Activated T-cell treated with anti-CD3 and anti-CD28 coated beads, Interleukin-2, amount 50 U/mL, for 72 hours (primary cell): ENCODE data around the gene TFRC. TPM values are rescaled to one million over a fixed set of nuclear protein-coding genes. Genes with fewer than 3 reads are reported as not detected.
"Not testable (repeated sequence)": the region's sequence is repeated elsewhere in the genome, so short reads cannot be mapped to it uniquely, and the experiment has no call there.

ENCODE experiments used
- ATAC-seq, 2 donors: fragments of 150-1000 bp; cut with Tn5 transposase; replicated peaks in 1 of 2; 2 replicates each; pipeline ENCODE4 v1.10.0; 2021; ENCODE audit warnings: moderate library complexity in 2 of 2, mild to moderate bottlenecking in 1 of 2
- DNase-seq, 2 donors: peaks; one replicate each; pipeline ENCODE4 v3.0.0; 2021 to 2022; ENCODE audit warnings: mixed read lengths in 1 of 2
- H3K27ac Mint-ChIP-seq: one replicate; pipeline ENCODE4 v1.8.0; 2022; ENCODE audit warnings: mild to moderate bottlenecking, moderate library complexity, mixed read lengths
- H3K27me3 Mint-ChIP-seq: one replicate; pipeline ENCODE4 v1.8.0; 2022; ENCODE audit warnings: low read depth, mixed read lengths
- H3K36me3 Mint-ChIP-seq, 2 donors: one replicate each; pipeline ENCODE4 v1.8.0; 2022; ENCODE audit warnings: mixed read lengths in 2 of 2, mild to moderate bottlenecking in 1 of 2; ENCODE audit not compliant: insufficient read depth in 2 of 2
- H3K4me1 Mint-ChIP-seq: one replicate; pipeline ENCODE4 v1.8.0; 2022; ENCODE audit warnings: low read depth, mixed read lengths
- H3K4me3 Mint-ChIP-seq, 2 donors: one replicate each; pipeline ENCODE4 v1.8.0; 2022; ENCODE audit warnings: mild to moderate bottlenecking in 2 of 2, mixed read lengths in 2 of 2, moderate library complexity in 2 of 2
- H3K9me3 Mint-ChIP-seq, 2 donors: one replicate each; pipeline ENCODE4 v1.8.0; 2022; ENCODE audit warnings: mixed read lengths in 2 of 2
- total RNA-seq, 2 donors: library from RNA; stranded (reverse); gene quantifications; one replicate each; pipeline ENCODE4 v1.2.3, GENCODE V29; 2022

TFRC gene
- total RNA-seq, 2 donors from 2014 or later, result 164 to 174 TPM

- H3K4me1 Mint-ChIP-seq, H3K9me3 Mint-ChIP-seq, H3K4me3 Mint-ChIP-seq, H3K27ac Mint-ChIP-seq, H3K36me3 Mint-ChIP-seq, H3K27me3 Mint-ChIP-seq, DNase-seq: not testable (repeated sequence)
- ATAC-seq, result peak in 1 of 2 donors; percentile 5
Observed at GRCh38 chr3:196019576-196019975, 62.3 kb downstream of the TFRC start.

- not testable (repeated sequence) for H3K27me3 Mint-ChIP-seq, H3K4me1 Mint-ChIP-seq, H3K4me3 Mint-ChIP-seq, DNase-seq, H3K27ac Mint-ChIP-seq, ATAC-seq, H3K36me3 Mint-ChIP-seq, H3K9me3 Mint-ChIP-seq
Observed at GRCh38 chr3:196018159-196018558, 63.7 kb downstream of the TFRC start.

- H3K9me3 Mint-ChIP-seq, result no peaks in the 10 kb centered on the region
- no peak overlapping the region for H3K4me3 Mint-ChIP-seq
- H3K27me3 Mint-ChIP-seq, result no peaks in the 10 kb centered on the region
- H3K4me1 Mint-ChIP-seq, result peaks cover 4% of the 10 kb centered on the region
- no peak overlapping the region for H3K27ac Mint-ChIP-seq
- ATAC-seq, result peak; percentile 54 to 58
- no peaks in the 10 kb centered on the region for H3K36me3 Mint-ChIP-seq
- no peak for DNase-seq
Observed at GRCh38 chr3:196016485-196016884, 65.4 kb downstream of the TFRC start.

GRCh38 chr3:196016059-196016458, 65.8 kb downstream of the TFRC start:
- Mint-ChIP-seq H3K4me3 (no peak overlapping the region), H3K4me1 (peaks cover 4% of the 10 kb centered on the region), H3K27ac (no peak overlapping the region), H3K9me3 (no peaks in the 10 kb centered on the region), H3K27me3 (no peaks in the 10 kb centered on the region), H3K36me3 (no peaks in the 10 kb centered on the region)
- ATAC-seq (no peak), DNase-seq (no peak)

- H3K4me1 Mint-ChIP-seq, result peaks cover 4% of the 10 kb centered on the region
- ATAC-seq (no peak), DNase-seq (no peak)
- H3K4me3 Mint-ChIP-seq, result no peak overlapping the region
- peaks cover 5% of the 10 kb centered on the region for H3K27me3 Mint-ChIP-seq
- no peaks in the 10 kb centered on the region for H3K36me3 Mint-ChIP-seq
- H3K27ac Mint-ChIP-seq, result no peak overlapping the region
- H3K9me3 Mint-ChIP-seq, result no peaks in the 10 kb centered on the region
Observed at GRCh38 chr3:196013587-196014487, 68.1 kb downstream of the TFRC start.

DNA sequence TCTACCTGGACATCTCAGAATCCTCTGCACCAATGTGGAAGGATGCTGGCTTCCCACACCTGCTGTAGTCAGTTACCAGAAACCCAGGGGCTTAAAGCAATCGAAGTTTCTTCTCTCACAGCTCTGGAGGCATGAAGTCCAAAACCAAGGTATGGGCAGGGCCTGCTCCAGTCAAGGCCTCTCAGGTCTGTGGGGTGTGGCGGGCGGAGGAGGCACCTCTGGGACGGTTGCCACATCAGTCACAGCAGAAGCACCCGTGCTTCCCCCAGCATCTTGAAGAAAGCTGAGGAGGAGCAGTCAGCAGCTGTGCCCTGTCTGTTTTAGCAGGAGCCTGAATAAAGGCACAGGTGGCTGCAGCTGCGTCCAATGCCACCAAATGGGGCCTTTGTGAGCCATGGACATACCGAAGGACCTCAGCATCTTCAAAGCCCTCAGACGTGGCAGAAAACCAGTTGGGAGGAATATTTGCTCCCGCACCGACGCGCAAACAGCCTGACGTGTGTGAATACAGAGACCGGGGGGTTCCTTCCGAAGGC, 68.9 kb downstream of the TFRC start:
- Mint-ChIP-seq H3K4me1 (peaks cover 4% of the 10 kb centered on the region), H3K27ac (no peak overlapping the region), H3K36me3 (no peaks in the 10 kb centered on the region), H3K9me3 (no peaks in the 10 kb centered on the region), H3K4me3 (no peak overlapping the region), H3K27me3 (peaks cover 6% of the 10 kb centered on the region)
- ATAC-seq (no peak), DNase-seq (no peak)

GRCh38 chr3:196012481-196012880, 69.4 kb downstream of the TFRC start:
- Mint-ChIP-seq H3K36me3 (no peaks in the 10 kb centered on the region), H3K27ac (no peak overlapping the region), H3K27me3 (peaks cover 11% of the 10 kb centered on the region), H3K4me3 (no peak overlapping the region), H3K9me3 (no peaks in the 10 kb centered on the region), H3K4me1 (peaks cover 4% of the 10 kb centered on the region)
- DNase-seq (no peak), ATAC-seq (no peak)

GRCh38 chr3:196009456-196009855, 72.4 kb downstream of the TFRC start:
- Mint-ChIP-seq H3K9me3 (no peaks in the 10 kb centered on the region), H3K27ac (no peak overlapping the region)

DNA sequence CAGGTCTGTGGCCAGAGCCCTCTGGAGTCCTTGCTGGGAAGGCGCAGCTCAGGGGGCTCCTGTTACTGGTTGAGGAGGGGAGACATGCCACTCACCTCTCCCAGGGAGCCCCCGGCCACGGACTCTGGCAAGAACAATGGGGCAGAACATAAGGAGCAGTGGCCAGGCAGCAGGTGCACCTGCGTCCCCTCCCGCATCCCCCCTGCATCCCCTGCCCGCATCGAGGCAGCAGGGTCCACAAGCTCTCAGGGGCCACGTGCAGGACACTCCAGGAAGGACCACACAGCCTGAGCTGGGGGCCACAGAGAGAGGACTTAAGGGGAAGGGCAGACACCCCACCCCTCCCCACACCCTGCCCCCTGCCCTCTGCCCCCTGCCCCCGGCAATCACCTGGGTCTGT, 73.0 kb downstream of the TFRC start:
- H3K9me3 Mint-ChIP-seq, result no peaks in the 10 kb centered on the region
- DNase-seq, result no peak
- no peaks in the 10 kb centered on the region for H3K4me1 Mint-ChIP-seq
- H3K27me3 Mint-ChIP-seq, result peaks cover 11% of the 10 kb centered on the region
- no peak overlapping the region for H3K27ac Mint-ChIP-seq
- no peak for ATAC-seq
- no peak overlapping the region for H3K4me3 Mint-ChIP-seq
- no peaks in the 10 kb centered on the region for H3K36me3 Mint-ChIP-seq

More at GRCh38 chr3:196009456-196009855, 72.4 kb downstream of the TFRC start:
- H3K36me3 Mint-ChIP-seq, result no peaks in the 10 kb centered on the region
- ATAC-seq (no peak), DNase-seq (no peak)
- H3K4me1 Mint-ChIP-seq, result no peaks in the 10 kb centered on the region
- peaks cover 11% of the 10 kb centered on the region for H3K27me3 Mint-ChIP-seq
- H3K4me3 Mint-ChIP-seq, result no peak overlapping the region

DNA sequence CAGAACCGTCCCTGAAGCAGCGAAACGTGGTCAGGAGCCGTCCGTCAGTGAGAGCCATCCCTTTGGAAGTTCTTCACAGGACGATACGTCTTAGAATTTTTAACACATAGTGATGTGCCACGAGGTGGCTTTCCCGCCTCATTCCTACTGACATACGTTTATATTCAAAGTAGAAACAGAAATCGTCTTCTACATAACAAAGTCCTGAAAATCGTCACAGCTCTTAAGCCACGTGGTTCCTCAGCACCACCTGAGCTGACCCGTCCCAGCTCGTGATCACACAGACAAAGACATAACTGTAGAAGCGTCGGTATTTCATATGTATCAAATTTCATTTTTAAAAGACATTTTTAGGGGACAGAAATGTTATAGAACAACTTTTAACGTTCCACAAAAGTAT, 73.5 kb downstream of the TFRC start:
- H3K36me3 Mint-ChIP-seq, result no peaks in the 10 kb centered on the region
- no peaks in the 10 kb centered on the region for H3K9me3 Mint-ChIP-seq
- peaks cover 11% of the 10 kb centered on the region for H3K27me3 Mint-ChIP-seq
- ATAC-seq (no peak), DNase-seq (no peak)
- H3K4me1 Mint-ChIP-seq, result no peaks in the 10 kb centered on the region
- no peak overlapping the region for H3K4me3 Mint-ChIP-seq
- H3K27ac Mint-ChIP-seq, result no peak overlapping the region

DNA sequence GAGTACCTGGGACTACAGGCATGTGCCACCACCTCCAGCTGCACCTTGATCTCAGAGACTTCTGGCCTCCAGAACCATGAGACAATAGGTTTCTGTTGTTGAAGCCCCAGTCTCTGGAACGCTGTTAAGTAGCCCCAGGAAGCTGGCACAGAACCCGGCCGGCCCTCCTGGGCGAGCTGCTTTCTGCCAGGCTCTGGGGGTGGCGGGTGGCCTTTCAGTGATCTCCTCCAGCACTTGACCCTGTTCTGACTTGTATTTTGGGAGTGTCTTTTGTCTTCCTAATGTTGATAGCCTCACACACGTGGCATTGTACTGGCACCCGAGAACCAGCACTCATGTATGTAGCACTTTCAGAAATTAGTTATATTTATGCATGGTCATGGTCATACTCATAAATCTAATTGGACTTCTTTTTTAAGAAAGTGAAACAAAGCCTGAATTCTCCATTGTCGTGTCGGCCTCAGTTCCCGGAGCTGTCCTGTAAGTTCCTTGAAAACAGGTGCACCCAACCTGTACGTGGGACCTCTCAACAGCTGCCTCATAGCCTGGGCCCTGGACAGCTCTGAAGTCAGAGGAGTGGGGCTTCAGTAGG, 74.0 kb downstream of the TFRC start:
- H3K27me3 Mint-ChIP-seq, result peaks cover 11% of the 10 kb centered on the region

GRCh38 chr3:196005338-196005737, 76.6 kb downstream of the TFRC start:
- not testable (repeated sequence) for H3K36me3 Mint-ChIP-seq, H3K4me3 Mint-ChIP-seq, H3K4me1 Mint-ChIP-seq, H3K27ac Mint-ChIP-seq, H3K9me3 Mint-ChIP-seq, ATAC-seq, DNase-seq
- peaks cover 11% of the 10 kb centered on the region for H3K27me3 Mint-ChIP-seq

More for the DNA sequence above, 74.0 kb downstream of the TFRC start:
- no peaks in the 10 kb centered on the region for H3K36me3 Mint-ChIP-seq
- DNase-seq, result no peak
- ATAC-seq, result no peak
- H3K4me3 Mint-ChIP-seq, result no peak overlapping the region
- no peak overlapping the region for H3K27ac Mint-ChIP-seq
- H3K9me3 Mint-ChIP-seq, result no peaks in the 10 kb centered on the region
- H3K4me1 Mint-ChIP-seq, result no peaks in the 10 kb centered on the region

DNA sequence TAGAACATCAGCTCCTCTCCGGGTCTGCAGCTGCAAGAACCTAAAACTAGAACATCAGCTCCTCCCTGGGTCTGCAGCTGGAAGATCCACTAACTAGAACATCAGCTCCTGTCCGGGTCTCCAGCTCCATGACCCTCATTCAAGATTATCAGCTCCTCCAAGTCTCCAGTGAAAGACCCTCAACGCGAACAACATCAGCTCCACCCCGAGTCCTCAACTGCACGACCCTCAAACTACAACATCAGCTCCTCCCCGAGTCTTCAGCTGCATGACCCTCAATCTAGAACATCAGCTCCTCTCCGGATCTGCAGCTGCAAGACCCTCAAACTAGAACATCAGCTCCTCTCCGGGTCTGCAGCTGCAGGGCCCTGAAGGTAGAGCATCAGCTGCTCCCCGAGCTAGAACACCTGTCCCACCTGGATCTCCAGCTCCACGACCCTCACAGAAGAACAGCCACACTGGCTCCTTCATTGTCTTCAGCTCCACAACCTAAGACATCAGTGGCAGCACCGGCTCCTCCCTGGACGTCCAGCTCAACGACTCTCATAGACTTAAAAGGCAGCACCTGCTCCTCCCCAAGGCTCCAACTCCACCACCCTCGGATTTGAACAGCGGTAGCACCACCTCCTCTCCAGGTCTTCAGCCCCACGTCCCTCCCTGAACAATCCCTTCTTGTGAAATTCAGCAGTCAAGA, 77.4 kb downstream of the TFRC start:
- H3K4me1 Mint-ChIP-seq, DNase-seq, H3K4me3 Mint-ChIP-seq, H3K36me3 Mint-ChIP-seq, H3K27ac Mint-ChIP-seq, H3K9me3 Mint-ChIP-seq, ATAC-seq, H3K27me3 Mint-ChIP-seq: not testable (repeated sequence)
